Measurements from ENCODE around the gene MBNL3.

GRCh38 chrX:132425744-132426318 is 63.0 kb downstream of the MBNL3 start:
- TF ChIP-seq CTCF (IDR thresholded peaks at IDR 0.05; ENCODE audit: low read depth, low read length) = no peak
- no peak for TF ChIP-seq EZH2phosphoT487 (IDR thresholded peaks at IDR 0.05; ENCODE audit: low read depth)

Measured in OCI-LY3 (cell line).